Measurements from ENCODE around the gene ZSCAN20.

- TF ChIP-seq POLR2A (IDR thresholded peaks at IDR 0.05) = no peak
- no peak for TF ChIP-seq CTCF (IDR thresholded peaks at IDR 0.05)
Observed at GRCh38 chr1:33477451-33477850, 5.0 kb downstream of the ZSCAN20 start.
